ENCODE data around the gene CCSER1.

The CCSER1 gene

GRCh38 chr4:91032725-91033445, 905.7 kb downstream of the CCSER1 start:
- ChIA-PET POLR2A (no interaction called here), CTCF (no interaction called here)
- no peak for TF ChIP-seq CTCF (IDR thresholded peaks at IDR 0.05; ENCODE audit: insufficient read depth, low read length, missing control alignments)
- no peak overlapping the region for H3K4me3 ChIP-seq (ENCODE audit: low read depth, low read length)
- DNase-seq (ENCODE audit: low read depth, low spot score) = no peak

DNA sequence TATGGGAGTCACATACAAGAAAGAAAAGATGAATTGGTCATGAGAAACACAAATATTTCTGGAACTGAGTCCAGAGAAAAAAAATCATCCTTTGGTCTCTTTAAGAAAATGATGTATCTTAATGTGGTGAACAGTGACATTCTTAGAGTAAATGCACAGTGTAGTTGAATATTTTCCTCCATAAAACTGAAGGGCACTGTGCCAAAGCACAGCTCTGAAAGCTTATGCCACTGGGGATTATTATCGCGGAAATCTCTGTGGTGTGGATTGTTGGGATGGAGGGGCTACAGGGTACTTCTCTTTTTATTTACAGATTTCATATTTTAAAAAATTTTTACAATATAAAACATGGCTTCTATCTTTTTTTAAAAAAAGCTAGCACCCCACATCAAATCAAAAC, 908.1 kb downstream of the CCSER1 start:
- ChIA-PET POLR2A (no interaction called here), CTCF (no interaction called here)
- no peak for DNase-seq (ENCODE audit: low read depth, low spot score)

GRCh38 chr4:91037951-91038350, 910.8 kb downstream of the CCSER1 start:
- H3K4me3 ChIP-seq (ENCODE audit: low read depth, low read length) = no peak overlapping the region
- CTCF ChIA-PET = no interaction called here
- POLR2A ChIA-PET = no interaction called here
- TF ChIP-seq CTCF (IDR thresholded peaks at IDR 0.05; ENCODE audit: insufficient read depth, low read length, missing control alignments) = no peak
- no peak for DNase-seq (ENCODE audit: low read depth, low spot score)

More for the DNA sequence above, 908.1 kb downstream of the CCSER1 start:
- no peak overlapping the region for H3K4me3 ChIP-seq (ENCODE audit: low read depth, low read length)
- no peak for TF ChIP-seq CTCF (IDR thresholded peaks at IDR 0.05; ENCODE audit: insufficient read depth, low read length, missing control alignments)

DNA sequence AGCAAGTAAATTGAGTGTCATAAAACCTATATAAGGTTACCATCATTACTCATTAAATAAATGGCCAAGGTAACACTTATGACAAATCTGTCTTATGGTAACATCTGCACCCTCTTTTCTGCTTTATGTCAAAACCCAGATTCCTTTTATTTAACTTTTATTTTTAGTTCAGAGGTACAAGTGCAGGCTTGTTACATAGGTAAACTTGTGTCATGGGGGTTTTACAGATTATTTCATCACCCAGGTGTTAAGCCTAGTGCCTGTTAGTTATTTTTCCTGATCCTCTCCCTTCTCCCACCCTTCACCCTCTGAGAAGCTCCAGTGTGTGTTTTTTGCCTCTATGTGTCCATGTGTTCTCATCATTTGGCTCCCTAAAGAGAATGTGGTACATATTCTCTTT, 930.7 kb downstream of the CCSER1 start:
- no peak overlapping the region for H3K4me3 ChIP-seq (ENCODE audit: low read depth, low read length)
- DNase-seq (ENCODE audit: low read depth, low spot score) = no peak
- ChIA-PET POLR2A (no interaction called here), CTCF (no interaction called here)
- no peak for TF ChIP-seq CTCF (IDR thresholded peaks at IDR 0.05; ENCODE audit: insufficient read depth, low read length, missing control alignments)

- ChIA-PET POLR2A (no interaction called here), CTCF (no interaction called here)
- no peak for DNase-seq (ENCODE audit: low read depth, low spot score)
- no peak overlapping the region for H3K4me3 ChIP-seq (ENCODE audit: low read depth, low read length)
- TF ChIP-seq CTCF (IDR thresholded peaks at IDR 0.05; ENCODE audit: insufficient read depth, low read length, missing control alignments) = no peak
These were observed 931.2 kb downstream of the CCSER1 start for GRCh38 chr4:91058345-91058744.

DNA sequence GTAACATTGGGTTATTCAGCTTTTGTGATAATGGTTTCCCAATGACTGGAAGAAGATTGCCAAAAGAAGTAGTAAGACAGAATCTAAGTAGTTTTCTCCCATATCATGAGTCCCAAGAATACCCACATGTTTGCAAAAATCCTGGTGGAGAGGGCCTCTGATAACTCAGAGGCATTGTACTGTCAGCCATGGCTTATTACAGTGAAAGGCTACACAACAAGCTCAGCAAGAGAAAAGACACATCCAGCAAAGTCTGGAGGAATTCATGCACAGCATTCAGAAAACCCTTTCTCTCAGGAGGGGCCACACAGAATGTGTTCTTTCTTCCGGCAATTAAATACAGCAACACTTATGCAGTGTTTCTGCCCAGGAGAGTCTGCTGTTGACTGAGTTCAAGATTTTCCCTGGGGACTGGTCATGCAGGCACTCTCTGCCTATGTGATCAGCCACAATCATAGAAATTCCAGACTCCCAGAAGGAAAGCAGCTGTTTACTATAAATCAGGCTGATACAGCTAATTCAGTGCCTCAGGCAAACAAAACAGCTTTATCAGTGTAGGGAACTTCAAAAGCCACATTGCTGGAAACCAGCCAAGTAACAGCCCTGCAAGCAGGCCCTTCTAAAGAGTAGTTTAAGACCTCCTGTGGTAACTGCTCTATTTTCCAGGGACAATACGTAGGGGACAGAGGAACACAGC, 937.1 kb downstream of the CCSER1 start:
- CTCF ChIA-PET = no interaction called here

More for the DNA sequence above, 937.1 kb downstream of the CCSER1 start:
- POLR2A ChIA-PET = no interaction called here
- H3K4me3 ChIP-seq (ENCODE audit: low read depth, low read length) = no peak overlapping the region
- no peak for DNase-seq (ENCODE audit: low read depth, low spot score)
- no peak for TF ChIP-seq CTCF (IDR thresholded peaks at IDR 0.05; ENCODE audit: insufficient read depth, low read length, missing control alignments)

All from AG04449 (cell line).